Kidney epithelial cell (primary cell): ENCODE results near the gene ERC2. TPM values are rescaled to one million over a fixed set of nuclear protein-coding genes. Genes with fewer than 3 reads are reported as not detected.
A peak's percentile ranks its signal among the peaks of the same experiment; 100 is the strongest.

Source experiments
- DNase-seq: peaks from one replicate; pipeline ENCODE4 v3.0.0-alpha.2; 2010; ENCODE audit warnings: low read depth
- H3K27me3 ChIP-seq: 2 replicates; pipeline ENCODE4 v1.6.0; 2011; ENCODE audit warnings: low read length; ENCODE audit not compliant: control insufficient read depth, insufficient read depth
- H3K36me3 ChIP-seq: 2 replicates; pipeline ENCODE4 v1.5.1; 2011; ENCODE audit warnings: low read length; ENCODE audit not compliant: control insufficient read depth, insufficient read depth
- H3K4me3 ChIP-seq: 2 replicates; pipeline ENCODE4 v1.5.1; 2011; ENCODE audit warnings: low read depth, mild to moderate bottlenecking, control low read depth, low read length
- CTCF ChIP-seq: IDR thresholded peaks from 2 replicates; pipeline ENCODE4 v1.5.1; 2011; ENCODE audit warnings: mild to moderate bottlenecking, moderate library complexity, low read length, control low read depth, inconsistent platforms; ENCODE audit not compliant: insufficient read depth, poor library complexity, severe bottlenecking
- total RNA-seq: library from RNA; depleted of rRNA; stranded (reverse); fragments of >200 nt; gene quantifications from 2 replicates; pipeline ENCODE4 v1.2.3, GENCODE V29; 2015

ERC2 gene
- total RNA-seq, 1 donor from 2014 or later: 17.0 TPM

GRCh38 chr3:55894605-55895004 lies 573.7 kb downstream of the ERC2 start:
- no peaks in the 10 kb centered on the region for H3K27me3 ChIP-seq
- H3K36me3 ChIP-seq: no peaks in the 10 kb centered on the region
- no peak for TF ChIP-seq CTCF
- no peak overlapping the region for H3K4me3 ChIP-seq
- no peak for DNase-seq

- H3K36me3 ChIP-seq: no peaks in the 10 kb centered on the region
- no peaks in the 10 kb centered on the region for H3K27me3 ChIP-seq
- no peak overlapping the region for H3K4me3 ChIP-seq
- no peak for TF ChIP-seq CTCF
- no peak for DNase-seq
Observed at GRCh38 chr3:55893045-55893664, 575.1 kb downstream of the ERC2 start.

GRCh38 chr3:55891106-55891505 lies 577.2 kb downstream of the ERC2 start:
- no peaks in the 10 kb centered on the region for H3K27me3 ChIP-seq
- H3K4me3 ChIP-seq: no peak overlapping the region
- no peaks in the 10 kb centered on the region for H3K36me3 ChIP-seq
- DNase-seq: no peak
- TF ChIP-seq CTCF: no peak

GRCh38 chr3:55888282-55888885 lies 579.9 kb downstream of the ERC2 start:
- DNase-seq: no peak
- no peak for TF ChIP-seq CTCF
- H3K27me3 ChIP-seq: no peaks in the 10 kb centered on the region

GRCh38 chr3:55885721-55886120 lies 582.5 kb downstream of the ERC2 start:
- H3K4me3 ChIP-seq: no peak overlapping the region
- DNase-seq: no peak
- H3K36me3 ChIP-seq: no peaks in the 10 kb centered on the region
- no peaks in the 10 kb centered on the region for H3K27me3 ChIP-seq
- TF ChIP-seq CTCF: peak; percentile 41

More at GRCh38 chr3:55888282-55888885, 579.9 kb downstream of the ERC2 start:
- H3K36me3 ChIP-seq: no peaks in the 10 kb centered on the region
- no peak overlapping the region for H3K4me3 ChIP-seq
